ENCODE results near the gene KDM4B.

Gene KDM4B

DNA sequence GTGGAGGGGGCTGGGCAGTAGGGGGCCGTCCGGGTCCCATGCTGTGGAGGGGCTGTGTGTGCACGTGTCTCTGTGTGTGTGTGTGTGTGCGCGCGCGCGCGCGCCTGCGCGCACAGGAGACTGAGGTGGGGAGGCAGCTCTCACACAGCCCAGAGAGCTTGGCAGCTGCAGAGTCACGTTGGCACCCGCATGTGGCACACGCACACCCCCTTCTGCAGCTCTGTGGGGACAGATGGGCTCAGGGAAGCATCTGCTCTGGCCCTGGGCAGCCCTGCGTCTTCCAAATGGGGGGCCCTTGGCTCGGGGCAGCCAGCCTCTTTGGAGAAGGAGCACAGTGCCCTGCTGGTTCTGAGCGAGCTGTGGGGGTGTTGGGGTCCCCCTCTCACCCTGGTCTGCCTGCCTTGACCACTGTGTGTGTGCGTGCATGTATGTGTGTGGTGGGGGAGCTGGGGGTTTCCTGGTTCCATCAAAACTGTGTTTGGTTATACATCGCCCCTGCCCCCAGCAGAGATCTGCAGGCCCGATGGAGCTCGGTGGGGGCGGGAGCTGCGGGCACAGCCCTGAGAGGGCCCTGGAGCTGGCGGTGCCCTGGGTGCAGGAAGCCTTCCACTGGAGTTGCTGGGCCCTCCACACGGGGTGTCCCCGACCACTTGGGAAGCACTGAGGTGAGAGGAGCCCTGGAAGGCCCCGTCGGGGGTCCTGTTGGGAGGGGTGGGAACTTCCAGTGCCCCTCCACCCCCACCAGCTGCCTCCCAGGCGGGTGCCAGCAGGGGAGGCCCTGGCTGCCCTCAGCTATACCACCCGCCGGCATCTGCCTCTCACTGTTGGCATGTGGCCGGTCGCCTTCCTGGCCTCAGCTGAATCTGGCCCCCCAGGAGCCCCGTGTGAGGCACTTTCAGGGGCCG, 67.1 kb downstream of the KDM4B start:
- DNase-seq (ENCODE audit: low read depth), result no peak

DNA sequence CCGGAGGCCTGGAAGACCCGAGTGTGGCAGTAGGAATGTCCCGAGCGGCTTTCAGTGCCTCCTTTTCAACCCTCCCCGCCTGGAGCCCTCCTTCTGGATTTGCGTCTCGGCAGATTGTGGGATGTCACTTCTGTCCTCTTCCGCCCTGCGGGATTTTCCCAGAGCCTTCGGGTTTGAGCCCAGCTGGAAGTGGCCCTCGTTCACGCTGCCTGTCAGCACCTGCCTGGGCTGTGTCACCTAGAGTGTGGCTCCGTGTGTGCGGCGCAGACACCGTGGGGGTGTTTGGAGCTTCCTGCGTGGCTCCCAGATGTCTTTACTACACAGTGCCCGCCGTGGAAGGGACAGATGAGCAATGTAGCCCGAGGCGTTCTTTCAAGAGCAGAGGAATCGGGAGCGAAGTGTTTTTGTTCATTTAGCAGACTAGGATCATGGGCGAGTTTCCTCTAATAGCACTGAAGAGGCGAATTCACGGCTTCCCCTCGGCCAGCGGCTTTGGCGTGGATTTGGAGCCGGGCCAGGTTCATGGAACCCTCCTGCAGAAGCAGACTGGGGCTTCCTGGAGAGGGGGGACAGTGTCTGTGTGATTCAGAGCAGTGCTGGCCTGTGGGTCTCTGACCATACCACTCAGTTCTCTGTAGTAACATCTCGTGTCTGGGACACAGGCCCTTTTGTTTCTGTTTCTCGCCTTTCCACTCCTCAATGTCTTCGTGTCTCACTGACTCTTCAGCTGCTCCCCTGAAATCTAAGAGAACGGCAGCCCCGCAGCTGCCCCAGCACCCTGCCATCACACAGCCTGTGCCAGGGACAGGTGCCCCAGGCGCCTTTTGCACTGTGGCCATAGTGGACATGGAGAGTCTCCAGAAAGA, 68.0 kb downstream of the KDM4B start:
- no peak for DNase-seq (ENCODE audit: low read depth)

GRCh38 chr19:5037936-5038335, 69.0 kb downstream of the KDM4B start:
- no peak for DNase-seq (ENCODE audit: low read depth)

DNA sequence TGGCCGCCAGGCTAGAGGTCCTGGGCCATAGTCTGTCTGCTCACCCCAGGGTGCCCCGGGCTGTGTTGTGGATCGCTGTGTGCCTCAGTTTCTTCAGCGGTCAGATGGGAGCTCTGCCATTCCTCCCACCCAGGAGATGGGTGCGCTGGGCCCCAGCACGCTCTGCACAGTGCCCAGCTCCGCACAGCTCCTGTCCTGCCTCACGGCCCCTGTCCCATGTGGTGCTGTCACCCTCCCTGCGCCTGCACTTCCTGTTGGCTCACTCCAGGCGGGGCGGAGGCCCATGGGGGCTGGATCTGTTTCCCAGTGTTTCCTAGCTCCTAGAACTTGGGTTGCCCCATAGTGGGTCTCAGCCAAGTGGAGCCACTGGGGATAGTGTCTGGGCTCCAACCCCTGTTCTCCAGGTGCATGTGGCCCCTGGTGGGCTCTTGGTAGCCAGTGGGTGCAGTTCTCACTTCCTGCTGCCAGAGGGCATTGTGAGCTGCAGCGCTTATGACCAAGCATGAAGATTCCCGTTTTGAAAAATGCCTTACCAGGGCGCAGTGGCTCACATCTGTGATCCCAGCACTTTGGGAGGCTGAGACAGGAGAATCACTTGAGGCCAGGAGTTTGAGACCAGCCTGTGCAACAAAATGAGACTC, 69.8 kb downstream of the KDM4B start:
- DNase-seq (ENCODE audit: low read depth), result no peak

- DNase-seq (ENCODE audit: low read depth), result no peak
These were observed 71.0 kb downstream of the KDM4B start for GRCh38 chr19:5039642-5040543.

DNA sequence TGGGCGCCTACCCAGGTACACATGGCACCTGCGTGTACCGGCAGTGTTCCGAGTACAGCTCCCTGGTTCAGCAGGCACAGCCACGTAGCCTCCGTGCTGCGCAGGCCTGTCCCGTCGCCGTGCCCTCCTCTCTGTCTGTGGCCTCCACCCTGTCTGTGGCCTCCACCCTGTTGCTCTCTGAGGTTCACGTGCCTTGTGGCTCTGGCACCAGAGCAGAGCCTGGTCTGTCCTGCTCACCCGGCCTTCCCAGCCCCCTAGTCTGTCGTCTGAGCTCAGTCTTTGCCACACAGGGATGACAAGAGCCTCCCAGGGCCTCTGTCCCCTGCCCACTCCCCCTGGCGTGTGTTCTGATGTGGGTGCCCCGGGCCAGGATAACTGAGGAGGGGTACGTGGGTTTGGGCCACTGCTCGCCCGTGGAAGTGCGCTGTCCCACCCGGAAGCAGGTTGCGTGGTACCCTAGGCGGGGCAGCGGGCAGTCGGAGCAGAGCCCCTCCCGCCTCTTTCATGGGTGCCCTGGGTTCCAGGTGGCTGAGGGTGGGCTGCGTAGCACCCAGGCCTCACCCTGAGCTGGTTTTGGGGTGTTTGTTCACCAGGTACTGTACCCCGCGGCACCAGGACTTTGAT, 71.7 kb downstream of the KDM4B start:
- no peak for DNase-seq (ENCODE audit: low read depth)

GRCh38 chr19:5041168-5041912, 72.4 kb downstream of the KDM4B start:
- no peak for DNase-seq (ENCODE audit: low read depth)

DNA sequence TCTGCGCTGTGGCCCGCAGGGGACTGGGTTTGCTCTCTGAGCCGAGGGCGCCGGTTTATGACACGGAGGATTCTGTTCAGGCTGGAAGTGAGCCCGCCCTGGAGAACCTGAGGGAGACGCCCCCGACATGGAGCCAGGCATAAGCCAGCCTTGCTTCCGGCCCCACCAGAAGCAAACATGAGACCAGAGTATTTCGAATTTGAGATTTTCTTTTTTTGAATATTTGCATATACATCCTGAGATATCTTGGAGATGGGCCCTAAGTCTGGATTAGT, 72.9 kb downstream of the KDM4B start:
- no peak for DNase-seq (ENCODE audit: low read depth)

GRCh38 chr19:5042556-5042955, 73.6 kb downstream of the KDM4B start:
- DNase-seq (ENCODE audit: low read depth), result no peak

DNA sequence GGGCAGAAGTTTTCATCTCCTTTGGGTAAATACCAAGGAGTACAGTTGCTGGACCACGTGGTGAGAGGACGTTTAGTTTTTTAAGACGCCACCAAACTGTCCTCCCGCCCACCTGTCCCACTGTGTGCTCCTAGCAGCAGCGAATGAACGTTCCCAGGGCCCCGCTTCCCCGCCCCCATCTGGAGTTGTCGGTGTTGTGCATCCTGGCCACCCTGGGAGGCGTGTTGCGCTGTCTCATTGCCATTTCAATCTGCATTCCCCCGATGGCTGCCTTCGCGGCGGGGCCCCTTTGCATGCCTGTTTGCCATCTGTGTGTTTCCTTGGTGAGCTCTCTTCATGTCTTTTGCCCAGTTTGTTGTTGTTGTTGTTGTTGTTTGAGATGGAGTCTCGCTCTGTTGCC, 76.1 kb downstream of the KDM4B start:
- no peak for DNase-seq (ENCODE audit: low read depth)

DNA sequence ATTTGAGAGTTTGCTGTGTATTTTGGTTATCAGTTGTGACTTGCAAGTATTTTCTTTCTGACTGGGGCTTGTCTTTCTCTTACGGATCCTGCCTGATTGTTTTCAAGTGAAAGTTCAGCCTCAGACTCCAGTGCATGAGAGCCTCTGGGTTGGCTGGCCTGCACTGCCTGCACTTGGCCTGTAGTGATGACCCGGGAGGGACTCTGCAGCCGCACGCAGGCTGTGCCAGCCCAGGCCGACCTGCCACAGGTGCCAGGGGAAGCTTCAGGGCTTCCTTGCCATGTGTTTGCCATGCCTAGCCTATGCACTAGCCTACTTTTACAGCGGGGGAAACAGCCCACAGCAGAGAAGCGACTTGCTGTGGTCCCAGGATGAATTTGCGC, 77.0 kb downstream of the KDM4B start:
- no peak for DNase-seq (ENCODE audit: low read depth)

GRCh38 chr19:5046339-5047039, 77.6 kb downstream of the KDM4B start:
- no peak for DNase-seq (ENCODE audit: low read depth)

- no peak for DNase-seq (ENCODE audit: low read depth)
These were observed 78.5 kb downstream of the KDM4B start for GRCh38 chr19:5047251-5047935.

DNA sequence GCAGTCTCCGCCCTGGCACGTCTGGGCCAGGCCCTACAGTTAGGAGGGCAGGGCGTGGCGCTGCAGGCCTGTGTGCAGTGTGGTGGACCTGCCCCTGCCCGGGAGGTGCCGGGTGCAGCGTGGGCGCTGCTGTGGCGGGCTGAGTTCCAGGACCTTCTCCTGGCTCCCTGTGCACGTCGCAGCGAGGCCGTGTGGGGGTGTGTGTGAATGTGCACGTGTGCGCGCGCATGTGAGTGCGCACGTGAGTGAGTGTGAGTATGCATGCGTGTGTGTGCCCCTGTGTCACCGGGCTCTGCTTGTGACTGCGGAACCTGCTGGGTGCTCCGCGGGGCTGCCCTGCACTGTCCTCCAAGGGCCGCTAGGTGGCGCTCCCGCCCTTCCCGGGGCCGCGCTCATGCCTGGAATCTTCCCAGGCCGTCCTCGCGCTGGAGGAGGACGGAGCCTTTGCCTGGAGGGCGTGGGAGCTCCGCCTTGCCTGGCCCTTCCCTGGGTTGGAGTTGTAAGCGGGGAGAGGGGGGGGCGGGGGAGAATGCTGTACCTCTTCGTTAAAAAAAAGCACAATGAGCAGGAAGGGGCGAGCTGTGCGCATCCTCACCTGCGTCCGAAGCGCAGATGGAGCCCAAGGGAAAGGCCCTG, 79.3 kb downstream of the KDM4B start:
- DNase-seq (ENCODE audit: low read depth), result peak; percentile 48

DNA sequence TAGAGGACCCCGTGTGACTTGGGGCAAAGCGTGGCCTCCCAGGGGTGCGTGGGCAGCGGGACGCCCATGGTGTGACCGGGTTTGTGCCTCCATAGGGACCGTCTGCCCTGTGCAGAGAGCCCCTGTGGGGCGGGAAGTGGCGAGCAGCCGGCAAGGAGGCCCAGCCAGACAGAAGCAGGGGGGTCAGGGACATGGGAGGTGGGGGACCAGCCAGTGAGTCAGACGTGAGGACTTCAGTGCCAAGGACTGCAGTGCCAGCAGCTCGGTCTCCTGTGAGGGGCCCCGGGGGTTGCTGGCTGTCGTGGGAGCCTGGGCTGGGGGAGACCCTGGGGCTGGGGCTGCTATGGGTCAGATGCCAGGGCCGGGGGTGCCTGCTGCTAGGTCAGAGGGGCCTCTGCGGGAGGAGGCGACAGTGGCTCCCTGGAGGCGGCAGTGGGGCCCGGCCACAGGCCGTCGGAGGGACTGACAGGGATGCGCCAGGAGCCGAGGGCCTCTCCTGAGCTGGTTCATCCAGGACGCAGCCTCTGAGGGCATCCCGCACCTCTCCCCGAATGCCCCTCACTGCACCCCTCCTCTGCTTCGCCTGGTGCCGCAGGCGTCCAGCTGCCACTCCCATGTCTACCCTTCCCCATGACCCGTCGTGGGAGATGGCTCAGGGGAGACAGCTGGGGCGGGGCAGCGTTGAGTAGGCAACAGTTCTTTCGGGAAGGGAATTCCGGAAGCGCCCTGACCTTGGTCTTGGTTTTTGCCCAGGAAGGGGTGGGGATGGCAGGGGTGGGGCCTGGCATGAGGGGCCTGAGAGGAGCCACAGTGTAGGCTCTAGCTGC, 80.0 kb downstream of the KDM4B start:
- DNase-seq (ENCODE audit: low read depth), result no peak

GRCh38 chr19:5049561-5049960, 80.6 kb downstream of the KDM4B start:
- no peak for DNase-seq (ENCODE audit: low read depth)

GRCh38 chr19:5050067-5050656, 81.2 kb downstream of the KDM4B start:
- no peak for DNase-seq (ENCODE audit: low read depth)

DNA sequence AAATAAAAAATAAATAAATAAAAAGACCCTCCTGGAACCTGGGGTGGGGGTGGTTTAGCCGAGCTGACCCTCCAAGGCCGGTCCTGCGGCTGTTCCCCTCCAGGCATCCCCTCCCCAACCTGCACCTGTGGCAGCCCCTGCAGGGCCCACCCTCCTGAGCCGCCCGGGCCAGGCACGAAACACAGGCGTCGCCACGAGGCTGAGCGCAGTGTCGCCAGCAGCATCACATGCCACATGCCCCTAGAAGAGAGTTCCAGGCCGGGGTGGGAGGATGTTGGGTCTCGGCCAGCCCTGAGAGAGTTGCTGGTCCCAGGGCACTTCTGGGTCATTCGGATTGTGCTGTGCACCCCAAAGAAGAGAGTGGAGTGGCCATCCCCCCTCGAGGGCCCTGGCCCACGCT, 82.0 kb downstream of the KDM4B start:
- no peak for DNase-seq (ENCODE audit: low read depth)

Measured in activated T-cell treated with anti-CD3 and anti-CD28 coated beads for 24 hours (primary cell).